NCI-H2081 (cell line): Measurements from ENCODE around the gene KRT8.
"Not testable (repeated sequence)": the region's sequence is repeated elsewhere in the genome, so short reads cannot be mapped to it uniquely, and the experiment has no call there.

ENCODE experiments used
- DNase-seq, 2 experiments: peaks; one replicate each; lab custom pipeline; 2025; lab: John Stamatoyannopoulos, UW

The KRT8 gene

DNA sequence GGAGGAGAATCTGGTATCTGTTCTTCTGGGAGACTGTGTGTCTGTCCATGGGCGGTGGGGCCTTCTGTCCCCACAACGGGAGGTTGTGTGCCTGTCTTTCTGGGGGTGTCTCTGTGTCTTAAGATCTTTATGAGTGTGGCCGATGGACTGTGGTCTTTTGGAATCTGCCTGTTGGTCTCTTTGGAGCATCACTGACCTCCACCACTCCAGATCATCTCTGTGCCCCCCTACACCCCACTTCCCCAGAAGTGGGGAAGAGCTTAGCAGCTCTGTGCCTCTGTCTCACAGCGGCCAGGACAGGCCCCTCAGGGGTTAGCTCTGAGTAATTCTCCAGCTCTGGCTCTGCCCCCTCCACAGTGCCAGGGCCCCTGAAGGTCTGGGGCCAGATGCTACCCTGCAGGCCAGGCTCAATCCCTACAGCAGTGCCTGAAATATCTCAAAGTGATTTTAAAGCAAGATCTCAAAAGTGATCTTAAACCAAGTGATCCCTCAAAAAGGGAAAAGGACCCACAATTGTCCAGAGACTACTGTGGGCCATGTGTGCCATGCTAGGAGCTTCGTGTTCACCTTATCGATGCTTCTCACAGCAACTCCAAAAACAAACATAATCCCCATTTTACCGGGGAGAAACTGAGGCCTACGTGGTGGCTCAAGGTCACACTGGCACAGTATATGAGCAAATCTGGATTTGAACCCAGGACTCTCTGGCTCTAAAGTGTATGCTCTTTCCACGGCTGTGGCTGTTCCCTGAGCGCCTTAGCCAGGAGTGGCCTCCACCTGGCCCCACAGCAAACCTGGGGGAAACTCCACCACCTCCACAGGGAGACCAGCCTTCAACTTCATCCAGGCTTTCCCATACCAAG, 30.1 kb downstream of the KRT8 start:
- no peak for DNase-seq

GRCh38 chr12:52873832-52874572, 30.9 kb downstream of the KRT8 start:
- peak; percentile 71 for DNase-seq

- peak in 1 of 2 experiments; percentile 26 for DNase-seq
These were observed 31.4 kb downstream of the KRT8 start for GRCh38 chr12:52873513-52873831.

DNA sequence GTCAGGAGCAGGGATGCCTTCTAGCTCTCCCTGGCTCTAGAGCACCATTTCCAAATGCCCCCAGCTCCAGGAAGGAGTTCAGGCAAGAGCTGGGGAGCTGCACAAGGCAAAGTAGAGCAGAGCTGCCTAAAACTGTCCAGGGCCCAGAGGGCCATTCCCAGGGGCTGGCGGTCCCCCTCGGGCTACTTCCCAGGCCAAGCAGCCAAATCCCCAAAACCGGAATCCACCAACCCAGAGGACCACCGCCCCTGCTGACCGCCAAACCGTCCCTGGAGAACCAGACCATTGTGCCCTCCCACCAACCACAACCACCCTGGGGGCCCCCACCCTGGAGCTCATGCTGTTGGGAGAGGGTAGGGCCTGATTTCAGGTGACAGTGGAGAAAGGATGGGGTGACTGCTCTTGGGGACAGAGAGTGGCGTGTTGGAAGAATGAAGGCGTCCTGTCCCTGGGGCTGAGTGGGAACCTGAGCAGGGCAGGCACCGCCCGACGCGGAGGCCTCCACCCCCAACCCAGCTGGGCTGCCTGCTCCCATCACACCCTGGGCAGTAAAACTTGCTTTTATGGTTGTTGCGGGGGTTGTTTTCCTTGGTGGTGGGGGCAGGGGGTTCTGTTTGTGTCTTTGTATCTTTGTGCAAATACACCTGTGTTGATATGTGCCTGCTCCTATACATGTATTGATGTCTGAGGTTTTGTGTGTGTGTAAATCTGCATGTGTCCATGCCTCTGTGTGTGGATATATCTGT, 32.1 kb downstream of the KRT8 start:
- DNase-seq = peak; percentile 11 to 20

DNA sequence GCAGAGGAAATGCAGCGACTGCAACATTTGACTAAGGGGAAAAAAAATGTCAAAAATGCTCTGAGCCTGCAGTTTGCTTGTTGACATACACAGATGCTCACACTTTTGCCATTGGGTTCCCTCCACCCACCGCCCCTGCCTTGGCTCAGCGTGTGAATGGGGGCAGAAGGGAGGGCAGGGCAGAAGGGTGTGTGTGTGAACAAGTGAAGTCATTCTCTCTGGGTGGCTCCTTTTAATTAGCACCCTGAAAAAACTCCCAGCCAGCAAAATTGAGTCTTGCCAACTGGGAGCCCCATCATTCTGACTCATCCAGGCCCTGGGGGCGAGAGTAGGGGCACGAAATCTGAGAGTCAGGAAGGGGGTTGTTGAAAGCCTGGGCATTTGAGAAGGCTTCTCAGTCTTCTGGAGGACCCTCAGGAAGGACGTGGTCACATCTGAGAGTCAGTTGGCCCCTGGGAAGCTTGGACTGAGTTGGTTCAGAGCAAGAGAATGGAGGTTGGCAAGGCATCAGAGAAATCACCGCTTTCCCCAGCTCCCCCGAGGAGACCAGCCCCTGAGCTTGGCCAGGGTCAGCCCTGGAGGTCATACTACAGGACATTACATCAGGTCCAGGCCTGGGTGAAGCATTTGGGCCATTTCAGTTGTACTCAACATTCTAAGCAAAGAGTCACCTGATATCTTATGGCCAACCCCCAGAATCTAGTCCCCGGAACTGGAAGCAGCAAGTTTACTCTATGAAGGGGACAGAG, 33.4 kb downstream of the KRT8 start:
- no peak for DNase-seq

- peak; percentile 47 to 58 for DNase-seq
These were observed 34.2 kb downstream of the KRT8 start for GRCh38 chr12:52870361-52871290.

- DNase-seq = no peak
These were observed 37.2 kb downstream of the KRT8 start for GRCh38 chr12:52867642-52868041.

DNA sequence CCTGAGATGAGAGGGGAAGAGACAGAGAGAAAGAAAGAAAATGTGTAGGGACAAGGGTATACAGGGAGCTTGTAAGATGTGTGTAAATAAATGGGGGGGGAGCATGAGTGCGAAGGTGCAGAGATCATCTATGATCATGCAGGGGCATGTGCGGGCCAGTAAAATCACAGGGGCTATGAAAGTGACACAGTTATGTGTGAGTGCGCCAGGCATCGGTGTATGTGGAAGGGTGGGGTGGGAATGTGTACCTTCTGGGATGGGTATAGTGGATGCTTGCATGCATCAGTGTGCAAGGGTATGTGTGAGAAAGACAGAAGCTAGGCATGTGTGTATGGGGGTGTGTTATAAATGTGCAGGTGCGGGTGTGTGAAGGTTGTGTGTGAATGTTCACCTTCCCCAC, 37.7 kb downstream of the KRT8 start:
- no peak for DNase-seq

DNA sequence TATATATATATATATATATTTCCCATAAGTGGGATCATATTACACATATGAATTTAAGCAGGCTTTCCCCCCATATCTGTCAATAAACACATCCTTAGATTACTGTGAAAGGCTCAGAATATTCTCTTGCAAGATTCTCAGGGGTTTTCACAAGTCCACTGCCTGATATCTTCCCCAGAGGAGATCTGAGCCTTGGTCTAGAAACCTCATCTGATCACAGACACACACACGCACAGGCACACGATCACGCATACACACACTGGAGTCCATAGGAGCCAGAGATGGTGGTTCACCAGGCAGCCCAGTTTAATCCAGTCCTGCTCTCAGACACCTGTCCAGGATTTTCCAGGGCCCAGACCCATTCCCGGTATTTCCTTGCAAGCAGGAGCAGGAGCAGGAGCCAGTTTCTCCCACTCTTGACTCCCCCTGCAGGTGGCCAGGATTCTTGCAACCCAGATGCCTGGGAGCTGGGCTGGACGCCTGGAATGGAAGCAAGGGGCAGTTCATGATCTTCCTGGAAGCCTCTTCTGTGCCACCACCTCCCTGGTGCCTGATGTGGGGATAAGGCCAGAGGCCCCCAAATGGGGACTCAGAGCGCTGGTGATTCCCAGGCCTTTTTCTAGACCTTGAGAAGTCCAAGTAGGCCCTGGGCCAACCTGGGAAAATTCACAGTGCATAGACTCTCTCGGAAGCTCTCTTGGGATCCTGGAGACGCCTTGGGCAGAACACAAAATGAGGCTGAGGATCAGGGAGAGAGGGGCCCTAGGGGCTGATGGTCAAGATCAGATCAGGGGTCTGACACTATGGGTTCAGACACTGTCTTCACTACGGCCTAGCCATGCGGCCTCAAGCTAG, 39.6 kb downstream of the KRT8 start:
- peak; percentile 66 to 71 for DNase-seq

- DNase-seq = no peak
These were observed 42.9 kb downstream of the KRT8 start for GRCh38 chr12:52862023-52862422.

- DNase-seq = no peak
These were observed 43.4 kb downstream of the KRT8 start for GRCh38 chr12:52861511-52861910.

DNA sequence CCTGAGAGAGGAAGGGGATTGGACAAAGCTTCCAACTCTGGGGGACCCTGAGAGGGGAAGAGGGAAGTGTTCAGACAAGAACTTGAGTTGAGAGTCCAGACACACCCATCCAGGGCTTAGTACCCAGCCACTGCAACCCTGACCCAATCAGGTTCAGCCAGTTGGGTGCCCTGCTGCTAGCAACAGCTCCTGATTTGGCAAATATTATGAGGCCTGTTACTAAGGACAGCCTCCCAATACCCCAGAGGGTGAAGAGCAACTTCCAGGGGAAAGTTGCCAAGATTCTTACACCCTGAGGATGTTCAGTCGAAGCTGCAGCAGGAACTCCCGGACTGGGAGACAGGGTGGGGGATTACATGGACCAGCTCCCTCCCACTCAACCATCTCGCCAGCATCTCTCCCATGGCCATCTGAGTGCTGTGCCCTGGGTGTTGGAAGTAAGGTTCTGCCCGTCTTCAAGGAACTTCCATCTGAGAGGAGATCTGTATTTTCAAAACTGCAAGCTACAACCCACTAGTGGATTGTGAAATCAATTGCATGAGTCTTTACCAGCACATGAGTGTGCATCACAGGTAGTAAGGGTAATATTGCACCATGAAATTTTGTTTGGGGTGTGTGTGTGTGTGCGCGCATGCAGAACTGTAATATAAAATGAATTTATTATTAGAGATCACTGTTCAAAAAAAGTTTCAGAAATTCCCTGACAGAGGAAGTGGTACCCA, 44.6 kb downstream of the KRT8 start:
- no peak for DNase-seq

DNA sequence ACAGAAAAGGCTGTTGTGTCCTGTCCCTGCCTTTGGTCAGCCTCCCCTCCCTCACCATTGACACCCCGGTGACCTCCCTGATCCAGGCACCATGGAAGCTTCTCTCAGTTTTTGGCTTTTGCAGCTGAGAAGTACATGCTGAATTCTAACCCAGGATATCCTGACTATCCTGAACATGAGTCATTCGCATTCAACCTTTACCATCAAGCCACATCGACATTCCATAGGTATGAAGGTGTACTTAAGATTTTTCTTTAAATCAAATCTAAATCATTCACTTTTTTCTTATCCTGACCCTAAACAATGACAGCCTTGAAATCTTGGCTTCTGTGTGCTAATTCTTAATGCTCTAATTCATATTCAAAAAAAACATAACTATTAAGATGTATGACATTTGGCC, 47.4 kb downstream of the KRT8 start:
- DNase-seq = no peak

DNA sequence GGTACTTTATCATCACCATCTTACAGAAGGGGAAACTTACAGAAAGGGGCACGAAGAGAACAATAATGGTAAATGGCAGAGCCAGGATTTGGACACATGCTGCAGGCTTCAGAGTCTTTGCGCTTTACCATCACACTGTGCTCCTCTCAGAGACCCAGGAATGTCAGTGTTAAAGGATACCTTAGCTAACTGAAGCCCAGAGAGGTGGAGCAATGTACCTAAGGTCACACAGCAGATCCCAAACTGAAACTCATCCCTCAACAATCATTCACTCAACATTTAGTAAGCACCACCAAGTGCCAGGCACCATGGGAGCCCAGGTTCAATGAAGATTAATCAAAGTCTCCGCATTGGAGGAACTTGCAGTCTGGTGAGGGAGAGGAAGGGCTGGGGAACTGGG, 48.1 kb downstream of the KRT8 start:
- no peak for DNase-seq

GRCh38 chr12:52856077-52856476, 48.8 kb downstream of the KRT8 start:
- DNase-seq = not testable (repeated sequence)

GRCh38 chr12:52851787-52852186, 53.1 kb downstream of the KRT8 start:
- DNase-seq = no peak

- DNase-seq = no peak
These were observed 54.2 kb downstream of the KRT8 start for GRCh38 chr12:52850681-52851080.

- DNase-seq = no peak
These were observed 55.4 kb downstream of the KRT8 start for GRCh38 chr12:52849511-52849910.

- no peak for DNase-seq
These were observed 56.1 kb downstream of the KRT8 start, which contains the start of gene KRT78 for GRCh38 chr12:52848661-52849255. KRT78 (minus strand) TSS chr12:52848994; CDS start chr12:52848930, 64 bp downstream.
